K562 (cell line): ENCODE data around the gene ANP32B. TPM values are rescaled to one million over a fixed set of nuclear protein-coding genes. Genes with fewer than 3 reads are reported as not detected.

Source experiments
- ARHGAP35 ChIP-seq: fragments of 450-650 bp; IDR thresholded peaks from 2 replicates; pipeline ENCODE4 v1.6.1; 2018; ENCODE audit not compliant: partially characterized antibody
- E2F5 ChIP-seq: sonication (generic); formaldehyde crosslinking; IDR thresholded peaks from 2 replicates; pipeline ENCODE4 v1.8.0; 2022; ENCODE audit warnings: mild to moderate bottlenecking, missing genetic modification reagents
- EHMT2 ChIP-seq: fragments of 450-650 bp; IDR thresholded peaks from 2 replicates; pipeline ENCODE4 v1.6.1; 2018; ENCODE audit warnings: antibody characterized with exemption
- FIP1L1 ChIP-seq: fragments of 200-400 bp; formaldehyde crosslinking; IDR thresholded peaks from 2 replicates; pipeline ENCODE4 v1.6.1; 2018; ENCODE audit warnings: mild to moderate bottlenecking, low read depth, low read length; ENCODE audit not compliant: poor library complexity, severe bottlenecking
- GATA2 ChIP-seq: sonication (generic); formaldehyde crosslinking; IDR thresholded peaks from 2 replicates; pipeline ENCODE4 v1.4.0; 2020; ENCODE audit warnings: mild to moderate bottlenecking, missing genetic modification reagents
- HSF4 ChIP-seq: fragments of 250-450 bp; sonication (Bioruptor Pico); IDR thresholded peaks from 2 replicates; pipeline ENCODE4 v2.1.2; 2022; ENCODE audit warnings: mild to moderate bottlenecking, moderate library complexity, borderline replicate concordance
- IRF9 ChIP-seq: fragments of 450-650 bp; IDR thresholded peaks from 2 replicates; pipeline ENCODE4 v1.6.1; 2016; ENCODE audit warnings: missing biosample characterization, missing genetic modification characterization
- MED1 ChIP-seq: sonication (generic); formaldehyde crosslinking; IDR thresholded peaks from 2 replicates; pipeline ENCODE4 v1.8.1; 2023; ENCODE audit warnings: missing genetic modification reagents, borderline replicate concordance
- NR2C1 ChIP-seq, 2 experiments: fragments of 450-650 bp; IDR thresholded peaks; 2 replicates each; pipeline ENCODE4 v1.6.1; 2017; ENCODE audit warnings: mild to moderate bottlenecking in 2 of 2, antibody characterized with exemption in 1 of 2, inconsistent platforms in 1 of 2, missing compliant biosample characterization in 1 of 2, missing genetic modification characterization in 1 of 2
- NR4A1 ChIP-seq, 2 experiments: fragments of 250-450 bp in 1 of 2; fragments of 450-650 bp in 1 of 2; sonication (Bioruptor Pico) in 1 of 2; IDR thresholded peaks; 2 replicates each; pipeline versions ENCODE4 v1.4.0 to v1.6.1; 2016 to 2020; ENCODE audit warnings: mild to moderate bottlenecking in 2 of 2, missing compliant biosample characterization in 1 of 2, missing genetic modification characterization in 1 of 2, moderate library complexity in 1 of 2
- POLR2A ChIP-seq: fragments of 450-650 bp; conservative IDR thresholded peaks from 2 replicates; pipeline ENCODE4 v1.6.1; 2016
- RNF219 ChIP-seq: fragments of 250-450 bp; sonication (Bioruptor Pico); IDR thresholded peaks from 2 replicates; pipeline ENCODE4 v1.5.0; 2022; ENCODE audit warnings: mild to moderate bottlenecking
- SMAD2 ChIP-seq: fragments of 150-350 bp; IDR thresholded peaks from 2 replicates; pipeline ENCODE4 v1.6.1; 2014; ENCODE audit warnings: low read depth, mild to moderate bottlenecking, low read length
- SRF ChIP-seq, 2 experiments: fragments of 250-450, 450-650 bp in 1 of 2; sonication (Bioruptor Pico) in 1 of 2; sonication (generic) in 1 of 2; formaldehyde crosslinking; IDR thresholded peaks; 2 replicates each; pipeline versions ENCODE4 v1.5.0 to v1.5.1; 2020 to 2022; ENCODE audit warnings: mild to moderate bottlenecking in 1 of 2, missing genetic modification reagents in 1 of 2
- TCF7L2 ChIP-seq: fragments of 150-350 bp; IDR thresholded peaks from 2 replicates; pipeline ENCODE4 v1.6.1; 2016; ENCODE audit warnings: low read depth, mild to moderate bottlenecking, low read length, moderate library complexity
- ZNF143 ChIP-seq: sonication (generic); formaldehyde crosslinking; IDR thresholded peaks from 2 replicates; pipeline ENCODE4 v1.9.0; 2022; ENCODE audit warnings: mild to moderate bottlenecking, missing genetic modification reagents
- ZNF431 ChIP-seq: sonication (generic); formaldehyde crosslinking; IDR thresholded peaks from 2 replicates; pipeline ENCODE4 v1.8.0; 2022; ENCODE audit warnings: mild to moderate bottlenecking, missing genetic modification reagents
- ZNF511 ChIP-seq: sonication (generic); formaldehyde crosslinking; IDR thresholded peaks from 2 replicates; pipeline ENCODE4 v1.8.0; 2022; ENCODE audit warnings: mild to moderate bottlenecking, missing genetic modification reagents
- ZNF785 ChIP-seq: fragments of 250-450 bp; sonication (Bioruptor Pico); IDR thresholded peaks from 2 replicates; pipeline ENCODE4 v1.4.0; 2020; ENCODE audit warnings: mild to moderate bottlenecking
- polyA plus RNA-seq, 8 experiments: library from polyadenylated mRNA; depleted of rRNA in 4 of 8; stranded (reverse) in 5 of 8; unstranded in 3 of 8; fragments of >200 nt; fragmentation: Nextera tagmentation in 2 of 8; fragmentation: Illumina TruSeq in 1 of 8; extraction: Ambion mirVana in 2 of 8; extraction: Trizol in 1 of 8; gene quantifications; 2 replicates each; pipeline versions ENCODE4 v1.2.1 to v1.2.3, GENCODE V29; 2011 to 2014; ENCODE audit warnings: inconsistent platforms in 1 of 8, missing spikeins in 1 of 8
- total RNA-seq, 7 experiments: library from RNA; depleted of rRNA in 6 of 7; stranded (reverse); fragments of >200 nt in 6 of 7; fragmentation: Illumina TruSeq in 2 of 7; extraction: Trizol in 2 of 7; gene quantifications; 2 replicates each; pipeline versions ENCODE4 v1.2.1 to v1.2.3, GENCODE V29; 2011 to 2021; ENCODE audit warnings: low replicate concordance in 1 of 7

The ANP32B gene
- total and polyA plus RNA-seq, 9 of the 15 experiments (the other 6 are each of a cell fraction or from before 2014, with no cell fraction given): 68.9 to 815 (median 141) TPM

- TF ChIP-seq E2F5 (CRISPR knock-in tag) (peak; percentile 95), HSF4 (CRISPR knock-in tag) (peak; percentile 15; the same call in 1 of the 2 replicates), RNF219 (CRISPR knock-in tag) (no peak), ZNF511 (CRISPR knock-in tag) (peak; percentile 99), ZNF431 (peak; percentile 96), EHMT2 (no peak), GATA2 (no peak), TCF7L2 (no peak), SRF (CRISPR knock-in tag; IDR thresholded peaks at IDR 0.05) (peak in 1 of 2 experiments; percentile 49; a peak in 1 of 4 replicates), ARHGAP35 (no peak), ZNF785 (CRISPR knock-in tag) (no peak), MED1 (CRISPR knock-in tag) (no peak), ZNF143 (CRISPR knock-in tag) (0 out of 2 replicates have a peak, but pooled peaks have one; percentile 11), SMAD2 (no peak), POLR2A (no peak; the same call in 1 of the 2 replicates), IRF9 (tag) (no peak), NR4A1 (CRISPR knock-in tag; IDR thresholded peaks at IDR 0.05) (no peak), NR4A1 (tag; IDR thresholded peaks at IDR 0.05) (peak; percentile 31; the same call in 1 of the 2 replicates), FIP1L1 (peak; percentile 41), NR2C1 (IDR thresholded peaks at IDR 0.05) (no peak), NR2C1 (tag; IDR thresholded peaks at IDR 0.05) (no peak)
Measured at GRCh38 chr9:97984188-97985057, 1.3 kb downstream of the ANP32B start (continued).
